Thyroid gland (tissue), 4 donors: ENCODE data around the gene UBALD2.

ENCODE experiments used
- CTCF ChIP-seq, 6 experiments: fragments of 200-600 bp in 3 of 6; fragments of 450-650 bp in 3 of 6; sonication (generic) in 3 of 6; IDR thresholded peaks; one replicate each; pipeline ENCODE4 v1.5.1; 2016 to 2019; ENCODE audit warnings: antibody characterized with exemption in 6 of 6, mild to moderate bottlenecking in 2 of 6, inconsistent platforms in 1 of 6, moderate library complexity in 1 of 6
- POLR2A ChIP-seq, 2 donors: fragments of 450-650 bp; IDR thresholded peaks; one replicate each; pipeline ENCODE4 v1.6.1; 2017; ENCODE audit warnings: antibody characterized with exemption in 2 of 2, mild to moderate bottlenecking in 2 of 2, moderate library complexity in 1 of 2

DNA sequence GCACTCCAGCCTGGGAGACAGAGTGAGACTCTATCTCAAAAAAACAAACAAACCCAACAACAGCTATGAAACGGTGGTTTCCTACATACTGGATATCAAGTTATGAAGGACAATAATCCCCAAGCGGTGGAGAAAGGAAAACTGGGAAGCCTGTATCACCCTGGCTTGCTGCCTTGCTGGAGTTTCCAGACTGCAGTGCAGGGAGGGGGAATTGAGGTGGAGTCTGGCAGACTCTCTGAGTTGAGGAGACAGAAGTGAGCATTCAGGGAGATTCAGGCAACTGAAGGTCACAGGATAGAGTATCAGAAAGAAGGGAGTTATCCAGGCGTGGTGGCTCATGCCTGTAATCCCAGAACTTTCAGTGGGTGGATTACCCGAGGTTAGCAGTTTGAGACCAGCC lies 31.0 kb downstream of the UBALD2 start:
- TF ChIP-seq CTCF (IDR thresholded peaks at IDR 0.05), result no peak
- TF ChIP-seq POLR2A (IDR thresholded peaks at IDR 0.05), result no peak
